ENCODE results near the gene SGCE.
"Not testable (repeated sequence)": the region's sequence is repeated elsewhere in the genome, so short reads cannot be mapped to it uniquely, and the experiment has no call there.

The SGCE gene

GRCh38 chr7:94655848-94656657 lies at the start of gene SGCE:
TSS of gene SGCE (minus strand) at chr7:94656133. CDS start at chr7:94656098, 35 bp downstream.
- in situ Hi-C loops (cut with MboI; ENCODE audit: low sequenced_read_pairs) = no loop called here

- in situ Hi-C loops (cut with MboI; ENCODE audit: low sequenced_read_pairs) = not testable (repeated sequence)
These were observed 49.5 kb upstream of the SGCE start for GRCh38 chr7:94705155-94706021.

GRCh38 chr7:94701555-94701973 lies 45.6 kb upstream of the SGCE start:
- in situ Hi-C loops (cut with MboI; ENCODE audit: low sequenced_read_pairs) = no loop called here

GRCh38 chr7:94700926-94701554 lies 45.1 kb upstream of the SGCE start:
- in situ Hi-C loops (cut with MboI; ENCODE audit: low sequenced_read_pairs) = no loop called here

- in situ Hi-C loops (cut with MboI; ENCODE audit: low sequenced_read_pairs) = no loop called here
These were observed 42.3 kb upstream of the SGCE start for GRCh38 chr7:94698275-94698674.

GRCh38 chr7:94697035-94697974 lies 41.4 kb upstream of the SGCE start:
- in situ Hi-C loops (cut with MboI; ENCODE audit: low sequenced_read_pairs) = no loop called here

GRCh38 chr7:94687810-94688209 lies 31.9 kb upstream of the SGCE start:
- in situ Hi-C loops (cut with MboI; ENCODE audit: low sequenced_read_pairs) = no loop called here

GRCh38 chr7:94687076-94687475 lies 31.1 kb upstream of the SGCE start:
- in situ Hi-C loops (cut with MboI; ENCODE audit: low sequenced_read_pairs) = no loop called here

- in situ Hi-C loops (cut with MboI; ENCODE audit: low sequenced_read_pairs) = no loop called here
These were observed 27.1 kb upstream of the SGCE start for GRCh38 chr7:94683066-94683465.

GRCh38 chr7:94679358-94679757 lies 23.4 kb upstream of the SGCE start:
- in situ Hi-C loops (cut with MboI; ENCODE audit: low sequenced_read_pairs) = no loop called here

- in situ Hi-C loops (cut with MboI; ENCODE audit: low sequenced_read_pairs) = no loop called here
These were observed 20.5 kb upstream of the SGCE start for GRCh38 chr7:94676431-94676830.

GRCh38 chr7:94675356-94675755 lies 19.4 kb upstream of the SGCE start:
- in situ Hi-C loops (cut with MboI; ENCODE audit: low sequenced_read_pairs) = no loop called here

- in situ Hi-C loops (cut with MboI; ENCODE audit: low sequenced_read_pairs) = no loop called here
These were observed 15.7 kb upstream of the SGCE start for GRCh38 chr7:94671444-94672235.

- in situ Hi-C loops (cut with MboI; ENCODE audit: low sequenced_read_pairs) = no loop called here
These were observed 14.0 kb upstream of the SGCE start for GRCh38 chr7:94669773-94670495.

- in situ Hi-C loops (cut with MboI; ENCODE audit: low sequenced_read_pairs) = no loop called here
These were observed 11.1 kb upstream of the SGCE start for GRCh38 chr7:94666879-94667587.

- in situ Hi-C loops (cut with MboI; ENCODE audit: low sequenced_read_pairs) = no loop called here
These were observed 9.5 kb upstream of the SGCE start for GRCh38 chr7:94665426-94665825.

- in situ Hi-C loops (cut with MboI; ENCODE audit: low sequenced_read_pairs) = no loop called here
These were observed 8.1 kb upstream of the SGCE start for GRCh38 chr7:94664023-94664422.

- in situ Hi-C loops (cut with MboI; ENCODE audit: low sequenced_read_pairs) = no loop called here
These were observed 6.6 kb upstream of the SGCE start for GRCh38 chr7:94662548-94662947.

Data from HL-60/S4 treated with phorbol 12-myristate 13-acetate at 8.2 ng/mL for 4 days and 3 days (cell line).